Measurements from ENCODE around the gene HEATR1.
"Not testable (repeated sequence)": the region's sequence is repeated elsewhere in the genome, so short reads cannot be mapped to it uniquely, and the experiment has no call there.

The HEATR1 gene

DNA sequence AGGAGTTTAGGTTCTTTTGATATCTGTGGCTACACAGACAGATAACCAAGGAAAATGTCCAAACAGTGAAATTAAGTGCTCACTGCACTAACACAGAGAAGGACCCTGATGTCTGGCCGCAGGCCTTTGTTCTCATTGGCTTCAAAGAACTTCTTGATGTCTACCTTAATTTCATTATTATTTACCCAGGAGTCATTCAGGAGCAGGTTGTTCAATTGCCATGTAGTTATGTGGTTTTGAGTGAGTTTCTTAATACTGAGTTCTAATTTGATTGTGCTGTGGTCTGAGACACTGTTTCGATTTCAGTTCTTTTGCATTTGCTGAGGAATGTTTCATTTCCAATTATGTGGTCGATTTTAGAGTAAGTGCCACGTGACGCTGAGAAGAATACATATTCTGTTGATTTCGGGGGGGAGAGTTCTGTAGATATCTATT, 95.7 kb downstream of the HEATR1 start:
- no peaks in the 10 kb centered on the region for H3K36me3 ChIP-seq (replicated peaks)
- no peaks in the 10 kb centered on the region for H3K9me3 ChIP-seq
- H3K4me1 ChIP-seq, result no peaks in the 10 kb centered on the region
- no peak overlapping the region for H3K4me3 ChIP-seq
- no peaks in the 10 kb centered on the region for H3K27me3 ChIP-seq (ENCODE audit: low read depth)
- in situ Hi-C loops (cut with MboI; ENCODE audit: low sequenced_read_pairs), result no loop called here
- no peak for DNase-seq (ENCODE audit: low spot score in 2 of 2)

GRCh38 chr1:236507022-236507700, 97.2 kb downstream of the HEATR1 start:
- H3K4me3 ChIP-seq, result no peak overlapping the region
- in situ Hi-C loops (cut with MboI; ENCODE audit: low sequenced_read_pairs), result no loop called here
- H3K9me3 ChIP-seq, result no peaks in the 10 kb centered on the region
- no peak for DNase-seq (ENCODE audit: low spot score in 2 of 2)
- no peaks in the 10 kb centered on the region for H3K36me3 ChIP-seq (replicated peaks)
- peaks cover 4% of the 10 kb centered on the region for H3K4me1 ChIP-seq
- H3K27me3 ChIP-seq (ENCODE audit: low read depth), result no peaks in the 10 kb centered on the region

GRCh38 chr1:236504338-236504737, 100.0 kb downstream of the HEATR1 start:
- in situ Hi-C loops (cut with MboI; ENCODE audit: low sequenced_read_pairs); H3K36me3 ChIP-seq (replicated peaks); H3K4me1 ChIP-seq; H3K4me3 ChIP-seq; DNase-seq (ENCODE audit: low spot score in 2 of 2); H3K9me3 ChIP-seq; H3K27me3 ChIP-seq (ENCODE audit: low read depth): not testable (repeated sequence)

- H3K9me3 ChIP-seq, result no peaks in the 10 kb centered on the region
- peak in 1 of 2 experiments; percentile 36 for DNase-seq (ENCODE audit: low spot score in 2 of 2)
- H3K4me1 ChIP-seq, result peaks cover 4% of the 10 kb centered on the region
- H3K27me3 ChIP-seq (ENCODE audit: low read depth), result no peaks in the 10 kb centered on the region
- no peaks in the 10 kb centered on the region for H3K36me3 ChIP-seq (replicated peaks)
- in situ Hi-C loops (cut with MboI; ENCODE audit: low sequenced_read_pairs), result no loop called here
- H3K4me3 ChIP-seq, result no peak overlapping the region
Observed at GRCh38 chr1:236502972-236503639, 101.2 kb downstream of the HEATR1 start.

- in situ Hi-C loops (cut with MboI; ENCODE audit: low sequenced_read_pairs), result no loop called here
- Histone ChIP-seq H3K36me3 (replicated peaks) (no peaks in the 10 kb centered on the region), H3K4me1 (peaks cover 4% of the 10 kb centered on the region), H3K27me3 (ENCODE audit: low read depth) (no peaks in the 10 kb centered on the region), H3K9me3 (no peaks in the 10 kb centered on the region), H3K4me3 (no peak overlapping the region)
- DNase-seq (ENCODE audit: low spot score in 2 of 2), result no peak
Observed at GRCh38 chr1:236502579-236502971, 101.7 kb downstream of the HEATR1 start.

- in situ Hi-C loops (cut with MboI; ENCODE audit: low sequenced_read_pairs), result no loop called here
- Histone ChIP-seq H3K27me3 (ENCODE audit: low read depth) (no peaks in the 10 kb centered on the region), H3K9me3 (no peaks in the 10 kb centered on the region), H3K36me3 (replicated peaks) (no peaks in the 10 kb centered on the region), H3K4me1 (peaks cover 4% of the 10 kb centered on the region), H3K4me3 (no peak overlapping the region)
- no peak for DNase-seq (ENCODE audit: low spot score in 2 of 2)
Observed at GRCh38 chr1:236501093-236501492, 103.2 kb downstream of the HEATR1 start.

Data from HAP-1 (cell line).